ENCODE data around the gene FBXO40. TPM values are rescaled to one million over a fixed set of nuclear protein-coding genes. Genes with fewer than 3 reads are reported as not detected.

Gene FBXO40
- total RNA-seq, 1 donor from 2014 or later: not detected

- no peaks in the 10 kb centered on the region for H3K4me1 Mint-ChIP-seq
- peaks cover under 1% of the 10 kb centered on the region for H3K27me3 Mint-ChIP-seq (ENCODE audit: low read depth)
- peaks cover 2% of the 10 kb centered on the region for H3K9me3 Mint-ChIP-seq
- TF ChIP-seq, protein P1, sequence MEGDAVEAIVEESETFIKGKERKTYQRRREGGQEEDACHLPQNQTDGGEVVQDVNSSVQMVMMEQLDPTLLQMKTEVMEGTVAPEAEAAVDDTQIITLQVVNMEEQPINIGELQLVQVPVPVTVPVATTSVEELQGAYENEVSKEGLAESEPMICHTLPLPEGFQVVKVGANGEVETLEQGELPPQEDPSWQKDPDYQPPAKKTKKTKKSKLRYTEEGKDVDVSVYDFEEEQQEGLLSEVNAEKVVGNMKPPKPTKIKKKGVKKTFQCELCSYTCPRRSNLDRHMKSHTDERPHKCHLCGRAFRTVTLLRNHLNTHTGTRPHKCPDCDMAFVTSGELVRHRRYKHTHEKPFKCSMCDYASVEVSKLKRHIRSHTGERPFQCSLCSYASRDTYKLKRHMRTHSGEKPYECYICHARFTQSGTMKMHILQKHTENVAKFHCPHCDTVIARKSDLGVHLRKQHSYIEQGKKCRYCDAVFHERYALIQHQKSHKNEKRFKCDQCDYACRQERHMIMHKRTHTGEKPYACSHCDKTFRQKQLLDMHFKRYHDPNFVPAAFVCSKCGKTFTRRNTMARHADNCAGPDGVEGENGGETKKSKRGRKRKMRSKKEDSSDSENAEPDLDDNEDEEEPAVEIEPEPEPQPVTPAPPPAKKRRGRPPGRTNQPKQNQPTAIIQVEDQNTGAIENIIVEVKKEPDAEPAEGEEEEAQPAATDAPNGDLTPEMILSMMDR (conservative IDR thresholded peaks at IDR 0.05): no peak
- DNase-seq (ENCODE audit: low read depth, low spot score): no peak
- peak overlapping the region; percentile 15 for H3K27ac Mint-ChIP-seq (ENCODE audit: unreplicated experiment)
- no peak overlapping the region for H3K4me3 Mint-ChIP-seq
- no peaks in the 10 kb centered on the region for H3K36me3 Mint-ChIP-seq (ENCODE audit: low read depth)
Observed at GRCh38 chr3:121629601-121630000, 36.4 kb downstream of the FBXO40 start.

DNA sequence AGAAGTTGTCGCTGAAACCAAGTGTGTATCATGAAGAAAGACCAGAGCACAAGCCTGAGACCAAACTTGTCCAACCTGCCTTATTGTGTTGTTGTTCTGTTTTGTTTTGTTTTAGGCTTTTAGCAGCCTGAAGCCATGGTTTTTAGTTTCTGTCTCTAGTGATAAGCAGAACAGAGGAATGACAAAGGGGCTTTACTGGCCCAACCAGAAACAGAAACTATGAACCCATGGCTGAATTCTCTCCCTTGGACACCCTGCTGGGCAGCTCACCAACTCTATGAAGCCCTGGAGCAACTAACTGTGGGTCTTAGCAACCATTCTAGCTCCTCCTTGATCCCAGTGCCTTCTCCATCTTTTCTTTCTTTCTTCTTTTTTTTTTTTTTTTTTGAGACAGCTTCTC, 37.2 kb downstream of the FBXO40 start:
- no peaks in the 10 kb centered on the region for H3K36me3 Mint-ChIP-seq (ENCODE audit: low read depth)
- no peak for DNase-seq (ENCODE audit: low read depth, low spot score)
- no peaks in the 10 kb centered on the region for H3K4me1 Mint-ChIP-seq
- H3K9me3 Mint-ChIP-seq: peaks cover 2% of the 10 kb centered on the region
- no peak overlapping the region for H3K4me3 Mint-ChIP-seq
- H3K27ac Mint-ChIP-seq (ENCODE audit: unreplicated experiment): no peak overlapping the region
- TF ChIP-seq, protein P1 (conservative IDR thresholded peaks at IDR 0.05): no peak
- H3K27me3 Mint-ChIP-seq (ENCODE audit: low read depth): no peaks in the 10 kb centered on the region

- Mint-ChIP-seq H3K27ac (ENCODE audit: unreplicated experiment) (no peak overlapping the region), H3K36me3 (ENCODE audit: low read depth) (no peaks in the 10 kb centered on the region), H3K9me3 (peaks cover 2% of the 10 kb centered on the region), H3K4me3 (no peak overlapping the region), H3K4me1 (no peaks in the 10 kb centered on the region), H3K27me3 (ENCODE audit: low read depth) (peaks cover 6% of the 10 kb centered on the region)
- TF ChIP-seq, protein P1 (conservative IDR thresholded peaks at IDR 0.05): no peak
- DNase-seq (ENCODE audit: low read depth, low spot score): no peak
Observed at GRCh38 chr3:121637922-121638321, 44.7 kb downstream of the FBXO40 start.

DNA sequence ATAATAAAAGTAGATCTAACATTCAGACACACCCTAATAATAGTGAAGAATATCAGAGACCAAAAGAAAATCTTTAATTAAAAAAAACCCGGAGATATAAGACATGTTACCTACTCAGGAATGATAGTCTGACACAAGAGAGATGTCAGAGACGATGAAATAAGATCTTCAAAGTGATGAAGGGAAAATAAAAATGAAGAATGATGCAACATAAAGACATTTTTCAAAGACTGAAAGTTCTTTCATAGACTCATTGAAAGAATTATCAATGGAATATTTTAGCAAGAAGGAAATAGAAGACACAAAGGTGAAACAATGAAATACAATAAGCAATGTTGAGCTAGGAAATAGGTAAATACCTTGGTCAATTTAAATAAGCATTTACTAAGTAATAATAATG, 47.9 kb downstream of the FBXO40 start:
- TF ChIP-seq, protein P1 (conservative IDR thresholded peaks at IDR 0.05): no peak
- H3K9me3 Mint-ChIP-seq: no peaks in the 10 kb centered on the region
- DNase-seq (ENCODE audit: low read depth, low spot score): no peak
- no peak overlapping the region for H3K27ac Mint-ChIP-seq (ENCODE audit: unreplicated experiment)
- no peaks in the 10 kb centered on the region for H3K4me1 Mint-ChIP-seq
- H3K27me3 Mint-ChIP-seq (ENCODE audit: low read depth): peaks cover 6% of the 10 kb centered on the region
- H3K36me3 Mint-ChIP-seq (ENCODE audit: low read depth): no peaks in the 10 kb centered on the region
- H3K4me3 Mint-ChIP-seq: no peak overlapping the region

DNA sequence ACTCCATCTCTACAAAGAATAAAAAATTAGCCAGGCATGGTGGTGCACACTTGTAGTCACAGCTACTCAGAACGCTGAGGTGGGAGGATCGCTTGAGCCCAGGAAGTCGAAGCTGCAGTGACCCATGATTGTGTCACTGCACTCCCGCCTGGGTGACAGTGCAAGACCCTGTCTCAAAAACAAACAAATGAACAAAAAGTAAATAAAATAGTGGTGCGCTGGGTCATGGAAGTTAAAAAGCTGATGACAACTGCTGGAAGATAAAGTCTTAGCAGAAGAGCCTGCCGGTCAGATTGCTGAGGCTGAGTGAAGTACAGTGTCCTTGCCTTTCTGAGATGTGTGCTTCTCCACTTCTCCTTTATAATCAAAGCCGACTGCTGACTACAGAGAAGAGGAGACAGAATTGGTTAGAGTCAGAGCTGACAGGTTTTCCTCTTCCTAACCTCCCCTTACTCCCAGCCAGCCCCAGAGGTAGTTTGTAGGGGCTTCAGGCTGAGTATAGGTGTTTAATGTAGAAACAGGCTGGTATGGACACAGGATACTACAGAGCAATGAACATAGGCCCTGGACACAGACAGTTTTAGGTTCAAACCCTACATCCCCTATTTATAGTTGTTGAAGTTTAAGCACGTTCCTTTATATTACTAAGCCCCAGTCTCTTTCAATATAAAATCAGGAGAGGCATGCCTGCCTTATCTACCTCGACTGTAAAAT, 49.6 kb downstream of the FBXO40 start:
- no peaks in the 10 kb centered on the region for H3K4me1 Mint-ChIP-seq
- H3K9me3 Mint-ChIP-seq: no peaks in the 10 kb centered on the region
- TF ChIP-seq, protein P1 (conservative IDR thresholded peaks at IDR 0.05): no peak
- H3K27ac Mint-ChIP-seq (ENCODE audit: unreplicated experiment): no peak overlapping the region
- no peak overlapping the region for H3K4me3 Mint-ChIP-seq
- H3K27me3 Mint-ChIP-seq (ENCODE audit: low read depth): peaks cover under 1% of the 10 kb centered on the region
- no peak for DNase-seq (ENCODE audit: low read depth, low spot score)
- H3K36me3 Mint-ChIP-seq (ENCODE audit: low read depth): no peaks in the 10 kb centered on the region
